Stimulated activated CD8-positive, alpha-beta memory T cell treated with anti-CD3 and anti-CD28 coated beads, Interleukin-15, amount 100 ng/mL, for 1 hour (primary cell): ENCODE data around the gene PTPN1.
"Not testable (repeated sequence)": the region's sequence is repeated elsewhere in the genome, so short reads cannot be mapped to it uniquely, and the experiment has no call there.

Source experiments
- DNase-seq: peaks from one replicate; pipeline ENCODE4 v3.0.0-alpha.2; 2020; ENCODE audit warnings: low read depth

Gene PTPN1

GRCh38 chr20:50592282-50593004, 82.3 kb downstream of the PTPN1 start:
- no peak for DNase-seq

- DNase-seq = no peak
These were observed 82.8 kb downstream of the PTPN1 start for GRCh38 chr20:50593005-50593335.

- no peak for DNase-seq
These were observed 84.0 kb downstream of the PTPN1 start for GRCh38 chr20:50594231-50594590.

DNA sequence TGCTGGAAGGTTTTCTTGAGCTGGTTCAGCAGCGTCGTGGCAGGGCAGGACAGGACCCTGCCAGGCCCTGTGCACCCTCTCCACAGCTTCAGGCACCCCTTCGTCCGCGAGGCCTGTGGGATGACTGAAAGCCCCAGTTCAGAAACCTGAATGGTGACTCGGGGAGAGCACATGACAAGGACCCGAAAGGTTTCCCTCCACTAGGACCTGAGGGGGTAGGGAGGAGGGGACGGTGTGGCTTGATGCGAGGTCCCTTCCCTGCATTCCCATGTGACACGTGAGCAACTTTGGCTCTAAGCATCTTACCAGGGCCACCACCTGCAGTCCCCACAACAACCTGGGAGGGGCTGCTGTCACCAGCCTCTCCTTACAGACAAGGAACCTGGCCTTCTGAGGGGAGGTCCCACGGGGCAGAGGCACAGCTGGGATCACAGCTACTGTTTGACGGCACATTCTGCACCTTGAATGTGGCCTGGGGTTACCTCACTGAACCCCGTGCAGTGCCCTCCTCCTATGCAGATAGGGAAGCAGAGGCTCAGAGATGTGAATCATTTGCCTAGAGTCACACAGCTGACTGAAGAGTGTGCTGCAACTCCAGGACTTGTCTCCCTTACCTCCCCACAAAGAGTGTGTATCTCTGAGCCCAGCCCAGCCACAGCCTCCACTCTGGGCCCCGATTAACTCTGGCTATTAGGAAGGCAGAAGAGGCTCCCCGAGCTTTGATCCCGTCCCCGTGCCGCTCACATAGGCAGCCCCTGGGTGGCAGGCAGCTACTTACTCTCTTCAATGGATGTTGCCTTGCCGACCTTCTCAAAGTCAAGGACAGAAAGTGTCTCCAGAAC, 84.6 kb downstream of the PTPN1 start:
- no peak for DNase-seq

GRCh38 chr20:50595433-50595895, 85.3 kb downstream of the PTPN1 start:
- no peak for DNase-seq

DNA sequence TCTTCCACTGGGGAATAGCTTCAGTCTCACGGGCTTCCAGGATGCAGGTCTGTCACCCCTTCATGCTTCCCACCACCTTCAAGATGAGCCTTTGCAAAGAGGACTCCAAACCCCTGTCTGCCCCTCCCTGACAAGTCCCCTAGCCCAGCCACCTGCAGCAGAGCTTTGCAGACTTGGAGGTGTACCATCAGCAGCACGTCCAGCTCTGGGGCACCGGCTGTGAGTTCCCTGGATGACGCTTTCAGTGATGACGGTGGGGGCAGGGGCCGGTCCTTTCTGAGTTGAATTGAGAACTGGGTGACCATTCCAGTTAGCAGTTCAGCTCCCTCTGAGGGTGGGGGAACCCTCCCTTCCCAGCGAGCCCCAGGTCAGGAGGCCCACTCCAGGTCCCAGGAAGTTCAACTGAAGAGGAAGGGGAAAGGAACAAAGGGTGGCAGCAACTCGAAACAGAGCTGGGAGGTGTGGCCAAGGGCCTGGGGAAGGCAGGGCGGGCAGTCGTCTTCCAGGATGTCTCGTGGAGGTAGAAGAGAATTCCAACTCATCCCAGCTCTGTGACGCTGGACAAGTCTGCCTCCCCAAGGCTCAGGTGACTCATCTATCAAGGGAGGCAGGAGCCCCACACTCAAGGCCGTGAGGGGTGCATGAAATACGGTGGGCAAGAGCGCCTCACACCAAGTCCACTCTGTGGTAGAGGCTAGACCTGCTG, 86.0 kb downstream of the PTPN1 start:
- DNase-seq = no peak

GRCh38 chr20:50596694-50597021, 86.5 kb downstream of the PTPN1 start:
- no peak for DNase-seq

- no peak for DNase-seq
These were observed 87.3 kb downstream of the PTPN1 start for GRCh38 chr20:50597406-50597969.

GRCh38 chr20:50598074-50598473, 87.9 kb downstream of the PTPN1 start:
- no peak for DNase-seq

GRCh38 chr20:50598768-50599167, 88.6 kb downstream of the PTPN1 start:
- DNase-seq = not testable (repeated sequence)

GRCh38 chr20:50600281-50600895, 90.2 kb downstream of the PTPN1 start:
- DNase-seq = no peak

DNA sequence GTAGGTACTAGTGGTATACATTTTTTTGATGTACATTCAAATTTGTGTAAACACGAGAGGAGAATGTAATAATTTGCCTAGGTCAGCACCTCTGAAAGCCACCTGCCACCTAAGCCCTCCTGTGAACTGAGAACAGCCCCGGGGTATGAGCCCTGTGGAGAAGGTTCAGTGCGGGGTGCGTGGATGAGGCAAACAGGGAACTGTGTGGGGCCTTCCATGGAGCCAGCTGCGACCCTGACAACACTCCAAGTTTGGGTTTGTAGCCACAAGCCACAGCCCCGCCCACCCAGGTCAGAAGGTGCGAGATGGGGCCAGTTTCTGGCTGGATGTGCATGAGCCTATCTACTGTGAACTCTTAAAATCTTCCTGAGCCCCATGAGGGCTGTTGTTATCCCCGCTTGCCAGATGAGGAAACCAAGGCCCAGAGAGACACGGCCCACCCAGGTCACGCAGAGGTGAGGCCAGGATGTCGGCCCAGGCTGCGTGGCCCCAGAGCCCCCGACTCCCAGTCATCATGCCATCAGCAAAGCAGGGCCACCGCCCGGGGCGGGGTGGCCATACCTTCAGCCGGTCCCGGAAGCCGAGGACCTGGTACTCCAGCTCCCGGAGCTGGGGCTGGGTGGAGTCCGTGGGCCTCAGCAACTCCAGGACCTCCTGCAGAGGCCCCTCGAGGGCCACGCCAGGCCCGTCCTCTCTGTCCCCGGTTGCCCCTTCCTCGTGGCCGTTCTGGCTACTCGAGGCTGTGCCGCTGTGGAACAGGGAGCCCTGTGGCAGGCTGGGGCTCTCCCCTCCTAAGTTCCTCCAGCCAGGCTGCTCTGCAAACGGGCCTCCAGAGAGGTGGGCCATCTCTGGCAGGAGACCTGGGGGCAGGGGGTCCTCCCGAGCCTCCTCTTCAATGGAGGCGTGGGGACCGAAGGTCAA, 91.6 kb downstream of the PTPN1 start:
- DNase-seq = no peak

GRCh38 chr20:50602432-50603088, 92.4 kb downstream of the PTPN1 start:
- DNase-seq = no peak

- no peak for DNase-seq
These were observed 94.3 kb downstream of the PTPN1 start for GRCh38 chr20:50604451-50604850.

- no peak for DNase-seq
These were observed 95.0 kb downstream of the PTPN1 start for GRCh38 chr20:50605136-50605535.

GRCh38 chr20:50607436-50607835, 97.3 kb downstream of the PTPN1 start:
- DNase-seq = no peak

GRCh38 chr20:50607850-50608749, 97.9 kb downstream of the PTPN1 start:
- DNase-seq = no peak

- no peak for DNase-seq
These were observed 98.5 kb downstream of the PTPN1 start for GRCh38 chr20:50608750-50609104.

DNA sequence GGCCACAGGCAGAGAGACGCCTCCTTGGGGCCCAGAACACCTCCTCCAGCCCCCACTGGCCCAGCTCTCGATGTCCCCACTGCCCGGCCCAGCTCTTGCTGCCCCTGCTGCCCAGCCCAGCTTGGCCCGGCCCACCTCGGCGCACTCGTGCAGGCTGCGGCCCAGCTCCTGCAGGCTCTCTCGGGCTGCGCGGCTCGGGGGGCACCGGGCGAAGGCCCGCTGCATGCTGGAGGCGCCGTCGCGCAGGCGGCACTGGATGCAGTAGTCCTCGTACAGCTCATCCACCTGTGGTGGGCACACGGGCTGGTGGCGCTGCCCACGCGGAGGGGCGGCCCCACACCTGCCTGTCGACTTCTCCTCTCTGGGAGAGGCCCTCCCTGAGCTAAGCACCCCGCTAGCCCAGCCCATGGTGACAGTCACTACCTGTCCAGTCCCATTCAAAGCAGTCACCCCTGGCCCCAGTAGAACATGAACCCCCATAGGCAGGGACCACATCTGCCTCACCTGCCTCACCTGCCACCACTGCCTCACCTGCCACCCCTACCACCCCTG, 99.3 kb downstream of the PTPN1 start:
- no peak for DNase-seq
